ENCODE results near the gene PRDM9. TPM values are rescaled to one million over a fixed set of nuclear protein-coding genes. Genes with fewer than 3 reads are reported as not detected.

PRDM9 gene
- total RNA-seq, result not detected in 2 replicates

DNA sequence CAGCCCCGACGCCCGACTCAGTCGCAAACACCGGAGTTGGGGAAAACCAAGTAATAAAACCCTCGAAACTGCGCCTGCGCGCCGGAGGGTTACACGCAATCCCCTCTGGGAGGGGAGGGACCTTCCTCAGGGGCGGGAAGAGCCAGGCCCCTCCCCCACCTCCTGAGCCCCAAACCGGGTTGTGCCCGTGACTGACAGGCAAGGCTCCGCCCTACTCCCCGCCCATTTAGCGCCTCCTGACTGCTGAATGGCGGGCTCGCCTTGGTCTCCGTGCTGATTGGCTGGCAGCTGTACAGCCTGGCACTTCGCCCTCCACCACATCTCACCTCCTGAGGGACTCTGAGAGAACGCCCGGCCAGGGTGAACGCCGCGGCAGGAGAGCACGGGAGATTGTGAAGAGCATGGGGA is at the start of gene PRDM9:
Gene PRDM9, plus strand, starts transcription at position 332 of the 408 bp plus-strand sequence. CDS start 1,425 bp downstream, outside the sequence.

All from bladder microvascular endothelial cell (primary cell).